Keratinocyte (primary cell): Measurements from ENCODE around the gene LIME1. TPM values are rescaled to one million over a fixed set of nuclear protein-coding genes. Genes with fewer than 3 reads are reported as not detected.

Source experiments
- DNase-seq: peaks from one replicate; pipeline ENCODE4 v3.0.0-alpha.2; 2011; ENCODE audit warnings: low read depth, missing footprints, low spot score
- FAIRE-seq: peaks from 2 replicates; lab custom pipeline; 2011; peaks lifted over from hg19 to GRCh38; lab: Jason Lieb, UNC
- H2AFZ ChIP-seq: 2 replicates; pipeline ENCODE4 v1.6.0; 2012; ENCODE audit warnings: low read length, control low read depth, inconsistent platforms; ENCODE audit not compliant: control insufficient read depth
- H3K27ac ChIP-seq: 2 replicates; pipeline ENCODE4 v1.5.1; 2011; ENCODE audit warnings: low read length; ENCODE audit not compliant: control insufficient read depth, insufficient read depth
- H3K27me3 ChIP-seq: 3 replicates; pipeline ENCODE4 v1.6.0; 2011; ENCODE audit warnings: low read length; ENCODE audit not compliant: control insufficient read depth, insufficient read depth; ENCODE audit errors: extremely low read depth
- H3K36me3 ChIP-seq, 2 experiments: 2 replicates in 1 of 2; 3 replicates in 1 of 2; pipeline ENCODE4 v1.5.1; 2011; ENCODE audit warnings: low read length in 2 of 2, mild to moderate bottlenecking in 1 of 2; ENCODE audit not compliant: control insufficient read depth in 2 of 2, insufficient read depth in 2 of 2; ENCODE audit errors: extremely low read depth in 1 of 2
- H3K4me1 ChIP-seq: 3 replicates; pipeline ENCODE4 v1.5.1; 2011; ENCODE audit warnings: low read length; ENCODE audit not compliant: control insufficient read depth, insufficient read depth; ENCODE audit errors: extremely low read depth
- H3K4me2 ChIP-seq: 3 replicates; pipeline ENCODE4 v1.6.0; 2011; ENCODE audit warnings: low read depth, low read length; ENCODE audit not compliant: control insufficient read depth, insufficient read depth; ENCODE audit errors: extremely low read depth
- H3K4me3 ChIP-seq, 3 experiments: fragments of 200-600 bp in 1 of 3; sonication (generic) in 1 of 3; 2 replicates in 2 of 3; 3 replicates in 1 of 3; pipeline ENCODE4 v1.5.1; 2011 to 2016; ENCODE audit warnings: low read length in 3 of 3, mild to moderate bottlenecking in 3 of 3, control low read depth in 2 of 3, inconsistent platforms in 1 of 3, low read depth in 1 of 3, mixed read lengths in 1 of 3, mixed run types in 1 of 3, moderate library complexity in 1 of 3; ENCODE audit not compliant: control insufficient read depth in 2 of 3, insufficient read depth in 2 of 3; ENCODE audit errors: extremely low read depth in 1 of 3
- H3K79me2 ChIP-seq: 2 replicates; pipeline ENCODE4 v1.6.0; 2012; ENCODE audit warnings: low read length; ENCODE audit not compliant: control insufficient read depth, insufficient read depth
- H3K9ac ChIP-seq: 3 replicates; pipeline ENCODE4 v1.6.0; 2011; ENCODE audit warnings: low read length; ENCODE audit not compliant: control insufficient read depth, insufficient read depth; ENCODE audit errors: extremely low read depth
- H3K9me1 ChIP-seq: 3 replicates; pipeline ENCODE4 v1.6.0; 2011; ENCODE audit warnings: low read length; ENCODE audit not compliant: control insufficient read depth, insufficient read depth; ENCODE audit errors: extremely low read depth
- H3K9me3 ChIP-seq: 2 replicates; pipeline ENCODE4 v1.5.1; 2012; ENCODE audit warnings: low read depth, low read length; ENCODE audit not compliant: control insufficient read depth
- H4K20me1 ChIP-seq: 3 replicates; pipeline ENCODE4 v1.6.0; 2011; ENCODE audit warnings: low read length; ENCODE audit not compliant: control insufficient read depth, insufficient read depth; ENCODE audit errors: extremely low read depth
- CTCF ChIP-seq, 3 experiments: IDR thresholded peaks in 1 of 3; conservative IDR thresholded peaks in 1 of 3; optimal IDR thresholded peaks in 1 of 3; 2 replicates in 2 of 3; 3 replicates in 1 of 3; pipeline versions ENCODE3 to v1.5.1; 2011; ENCODE audit warnings: low read length in 3 of 3, mild to moderate bottlenecking in 3 of 3, moderate library complexity in 2 of 3, control low read depth in 1 of 3, inconsistent platforms in 1 of 3; ENCODE audit not compliant: insufficient read depth in 2 of 3; ENCODE audit errors: extremely low read depth in 1 of 3
- EZH2 ChIP-seq: IDR thresholded peaks from one replicate; pipeline ENCODE4 v1.6.1; 2012; ENCODE audit warnings: inconsistent platforms, mild to moderate bottlenecking, low read length, moderate library complexity
- dilution Hi-C: fragments of 300-500 bp; cut with MboI; formaldehyde crosslinking; loops from one replicate; pipeline ENCODE4 v1.7.0; 2020; ENCODE audit warnings: low sequenced_read_pairs; ENCODE audit not compliant: extremely low pct_ligation_motif_present
- polyA plus RNA-seq, 5 experiments: library from polyadenylated mRNA; depleted of rRNA in 3 of 5; stranded (reverse) in 3 of 5; stranded (forward) in 1 of 5; unstranded in 1 of 5; fragments of >200 nt; gene quantifications; 1 replicate in 1 of 5; 2 replicates in 3 of 5; 3 replicates in 1 of 5; pipeline versions ENCODE4 v1.2.1 to v1.2.3, GENCODE V29; 2011 to 2012; ENCODE audit warnings: missing spikeins in 2 of 5, low read depth in 1 of 5, low replicate concordance in 1 of 5

The LIME1 gene
- polyA plus RNA-seq, 1 donor (not counting 4 experiments of a cell fraction or from before 2014, with no cell fraction given), result 0.75 TPM

GRCh38 chr20:63748070-63748933 lies 11.8 kb downstream of the LIME1 start:
- no peaks in the 10 kb centered on the region for H3K9me3 ChIP-seq
- H3K4me2 ChIP-seq, result no peak overlapping the region
- H2AFZ ChIP-seq, result no peak overlapping the region
- H3K79me2 ChIP-seq, result no peaks in the 10 kb centered on the region
- H3K27ac ChIP-seq, result no peak overlapping the region
- H3K4me3 ChIP-seq, result no peak overlapping the region
- no peak overlapping the region for H3K9ac ChIP-seq
- H3K9me1 ChIP-seq, result no peaks in the 10 kb centered on the region
- no peaks in the 10 kb centered on the region for H3K4me1 ChIP-seq
- H4K20me1 ChIP-seq, result no peaks in the 10 kb centered on the region
- TF ChIP-seq EZH2 (no peak), CTCF (optimal IDR thresholded peaks at IDR 0.05 in 1 of 3, IDR thresholded peaks at IDR 0.05 in 1 of 3, conservative IDR thresholded peaks at IDR 0.05 in 1 of 3; ENCODE audit: extremely low read depth in 1 of 3, insufficient read depth in 2 of 3, low read length in 3 of 3) (no peak)
- FAIRE-seq (no peak), DNase-seq (no peak)
- peaks cover 0 to 2% of the 10 kb centered on the region in 2 experiments for H3K36me3 ChIP-seq
- dilution Hi-C loops, result no loop called here
- H3K27me3 ChIP-seq, result peaks cover 3% of the 10 kb centered on the region

GRCh38 chr20:63748934-63749270 lies 12.4 kb downstream of the LIME1 start:
- Histone ChIP-seq H3K4me1 (no peaks in the 10 kb centered on the region), H3K9me3 (no peaks in the 10 kb centered on the region), H3K27ac (no peak overlapping the region), H3K9me1 (no peaks in the 10 kb centered on the region), H3K9ac (no peak overlapping the region), H3K79me2 (no peaks in the 10 kb centered on the region), H2AFZ (no peak overlapping the region), H3K36me3 (no peaks in the 10 kb centered on the region), H3K27me3 (peaks cover 3% of the 10 kb centered on the region), H3K4me3 (no peak overlapping the region), H3K4me2 (no peak overlapping the region), H4K20me1 (no peaks in the 10 kb centered on the region)
- dilution Hi-C loops, result no loop called here
- TF ChIP-seq CTCF (optimal IDR thresholded peaks at IDR 0.05 in 1 of 3, IDR thresholded peaks at IDR 0.05 in 1 of 3, conservative IDR thresholded peaks at IDR 0.05 in 1 of 3; ENCODE audit: extremely low read depth in 1 of 3, insufficient read depth in 2 of 3, low read length in 3 of 3) (no peak), EZH2 (no peak)
- DNase-seq, result no peak
- no peak for FAIRE-seq
